Gastroesophageal sphincter (tissue), 3 donors: Measurements from ENCODE around the gene KLF9.

ENCODE experiments used
- CTCF ChIP-seq, 4 experiments: fragments of 200-600 bp in 2 of 4; fragments of 450-650 bp in 2 of 4; sonication (generic) in 1 of 4; IDR thresholded peaks; one replicate each; pipeline ENCODE4 v1.5.1; 2017 to 2019; ENCODE audit warnings: antibody characterized with exemption in 4 of 4, mild to moderate bottlenecking in 2 of 4, moderate library complexity in 2 of 4
- POLR2A ChIP-seq, 2 donors: fragments of 450-650 bp; IDR thresholded peaks; one replicate each; pipeline ENCODE4 v1.6.1; 2017; ENCODE audit warnings: antibody characterized with exemption in 2 of 2, mild to moderate bottlenecking in 2 of 2, moderate library complexity in 1 of 2
- POLR2AphosphoS5 ChIP-seq: sonication (generic); formaldehyde crosslinking; IDR thresholded peaks from one replicate; pipeline ENCODE4 v1.6.1; 2017; ENCODE audit warnings: antibody characterized with exemption

GRCh38 chr9:70405808-70406433, 8.5 kb downstream of the KLF9 start:
- TF ChIP-seq CTCF (IDR thresholded peaks at IDR 0.05) (no peak), POLR2A (IDR thresholded peaks at IDR 0.05) (no peak), POLR2AphosphoS5 (no peak)
